GM19351 (cell line): Measurements from ENCODE around the gene MAGEE2.
"Not testable (repeated sequence)": the region's sequence is repeated elsewhere in the genome, so short reads cannot be mapped to it uniquely, and the experiment has no call there.

Source experiments
- ATAC-seq: cut with Tn5 transposase; IDR thresholded peaks from one replicate; pipeline ENCODE4 v1.9.1; 2021; ENCODE audit warnings: mild to moderate bottlenecking, moderate library complexity; ENCODE audit not compliant: unreplicated experiment

The MAGEE2 gene, protein sequence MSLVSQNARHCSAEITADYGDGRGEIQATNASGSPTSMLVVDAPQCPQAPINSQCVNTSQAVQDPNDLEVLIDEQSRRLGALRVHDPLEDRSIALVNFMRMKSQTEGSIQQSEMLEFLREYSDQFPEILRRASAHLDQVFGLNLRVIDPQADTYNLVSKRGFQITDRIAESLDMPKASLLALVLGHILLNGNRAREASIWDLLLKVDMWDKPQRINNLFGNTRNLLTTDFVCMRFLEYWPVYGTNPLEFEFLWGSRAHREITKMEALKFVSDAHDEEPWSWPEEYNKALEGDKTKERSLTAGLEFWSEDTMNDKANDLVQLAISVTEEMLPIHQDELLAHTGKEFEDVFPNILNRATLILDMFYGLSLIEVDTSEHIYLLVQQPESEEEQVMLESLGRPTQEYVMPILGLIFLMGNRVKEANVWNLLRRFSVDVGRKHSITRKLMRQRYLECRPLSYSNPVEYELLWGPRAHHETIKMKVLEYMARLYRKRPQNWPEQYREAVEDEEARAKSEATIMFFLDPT

DNA sequence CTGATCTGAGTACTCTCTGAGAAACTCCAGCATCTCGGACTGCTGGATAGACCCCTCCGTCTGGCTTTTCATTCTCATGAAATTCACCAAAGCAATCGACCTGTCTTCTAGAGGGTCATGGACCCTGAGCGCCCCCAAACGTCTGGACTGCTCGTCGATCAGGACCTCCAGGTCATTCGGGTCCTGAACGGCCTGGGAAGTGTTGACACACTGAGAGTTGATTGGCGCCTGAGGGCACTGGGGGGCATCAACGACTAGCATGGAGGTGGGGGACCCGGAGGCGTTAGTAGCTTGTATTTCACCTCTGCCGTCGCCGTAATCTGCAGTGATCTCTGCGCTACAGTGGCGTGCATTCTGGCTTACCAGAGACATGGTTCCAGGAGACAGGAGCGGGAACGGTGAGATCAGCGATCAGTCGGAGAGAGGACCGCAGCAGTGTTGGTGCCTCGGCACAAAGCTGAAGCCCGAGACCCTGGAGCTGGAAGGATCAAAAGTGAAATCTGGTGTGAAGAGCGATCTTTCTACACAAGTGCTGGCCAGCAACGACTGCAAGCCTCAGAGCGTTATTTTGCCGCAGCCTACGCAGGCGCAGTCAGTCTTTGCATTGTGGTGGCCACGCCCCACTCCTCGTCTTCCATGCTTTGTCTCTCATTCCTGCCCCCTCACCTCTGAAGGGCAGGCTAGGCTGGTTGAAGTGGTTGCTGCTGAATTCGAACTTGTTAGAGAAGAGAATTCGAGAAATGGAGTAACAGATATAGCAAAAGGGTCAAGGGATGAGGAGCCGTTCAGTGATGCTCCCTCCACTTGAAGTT is at the start of gene MAGEE2:
TSS of gene MAGEE2 (minus strand) at position 575 of the 812 bp plus-strand sequence. CDS start at position 372, 203 bp downstream.
- no peak for ATAC-seq

DNA sequence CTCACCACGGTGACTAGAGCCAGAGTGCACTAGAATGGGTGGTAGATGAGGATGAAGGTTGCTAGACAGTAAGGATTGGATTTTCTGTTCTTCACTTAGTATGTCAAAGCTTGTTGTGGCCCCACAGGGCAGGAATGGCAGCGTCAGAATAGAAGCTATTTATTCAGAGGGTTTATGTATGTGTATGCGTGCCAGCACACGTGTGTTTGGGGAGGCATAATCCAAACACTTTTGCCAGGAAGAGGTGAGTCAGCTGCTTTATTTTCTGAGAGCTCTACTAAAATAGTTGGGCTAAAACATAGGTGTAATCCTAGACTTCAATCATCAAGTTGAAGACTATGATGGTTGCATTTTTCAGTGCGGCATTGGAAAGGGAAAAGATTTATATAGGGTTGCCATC is 1.2 kb upstream of the MAGEE2 start:
- ATAC-seq: no peak

DNA sequence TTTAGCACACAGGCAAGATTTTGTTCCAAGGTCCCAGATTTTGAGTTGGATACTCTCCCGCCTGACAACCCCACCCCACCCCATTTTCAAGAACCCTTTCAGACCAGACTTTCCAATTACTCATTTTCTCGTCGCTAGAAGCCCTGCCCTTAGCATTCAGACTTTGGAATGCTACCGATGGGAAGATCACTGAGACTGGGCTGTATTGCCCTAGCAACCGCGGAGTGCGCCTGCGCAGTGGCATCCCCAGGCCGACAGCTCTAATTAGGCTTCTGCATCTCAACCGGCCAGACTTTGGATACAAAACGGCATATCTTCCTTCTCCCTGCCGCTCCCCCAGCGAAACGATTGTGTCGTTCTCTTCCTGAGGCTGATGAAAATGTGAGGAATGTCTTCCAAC is 3.4 kb downstream of the MAGEE2 start:
- no peak for ATAC-seq

DNA sequence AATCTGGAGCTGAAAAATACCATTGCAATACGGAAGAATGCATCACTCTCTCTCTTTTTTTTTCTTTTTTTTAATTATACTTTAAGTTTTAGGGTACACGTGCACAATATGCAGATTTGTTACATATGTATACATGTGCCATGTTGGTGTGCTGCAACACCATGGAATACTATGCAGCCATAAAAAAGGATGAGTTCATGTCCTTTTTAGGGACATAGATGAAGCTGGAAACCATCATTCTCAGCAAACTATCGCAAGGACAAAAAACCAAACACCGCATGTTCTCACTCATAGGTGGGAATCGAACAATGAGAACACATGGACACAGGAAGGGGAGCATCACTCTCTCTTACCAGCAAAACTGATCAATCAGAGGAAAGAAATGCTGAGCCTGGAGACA is 17.0 kb downstream of the MAGEE2 start:
- ATAC-seq: not testable (repeated sequence)

DNA sequence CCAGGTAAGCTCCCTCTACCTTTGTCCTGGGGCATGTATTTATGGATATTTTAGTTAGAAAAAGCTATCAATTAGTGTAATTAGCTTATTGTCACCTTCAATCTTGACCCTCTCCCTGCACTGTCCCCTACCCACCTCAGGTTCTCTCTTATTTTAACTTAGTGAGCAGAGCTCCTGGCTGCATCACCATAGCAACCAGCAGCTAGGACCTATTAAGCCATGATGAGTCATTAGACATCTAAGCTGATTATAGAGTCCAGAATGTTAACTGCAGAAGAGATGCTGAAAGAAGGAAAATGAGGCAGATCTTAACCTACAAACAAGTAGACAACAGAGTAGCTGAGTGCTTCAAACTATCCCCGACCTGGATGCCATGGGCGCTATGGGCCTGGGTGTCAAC is 36.6 kb downstream of the MAGEE2 start:
- ATAC-seq: no peak

DNA sequence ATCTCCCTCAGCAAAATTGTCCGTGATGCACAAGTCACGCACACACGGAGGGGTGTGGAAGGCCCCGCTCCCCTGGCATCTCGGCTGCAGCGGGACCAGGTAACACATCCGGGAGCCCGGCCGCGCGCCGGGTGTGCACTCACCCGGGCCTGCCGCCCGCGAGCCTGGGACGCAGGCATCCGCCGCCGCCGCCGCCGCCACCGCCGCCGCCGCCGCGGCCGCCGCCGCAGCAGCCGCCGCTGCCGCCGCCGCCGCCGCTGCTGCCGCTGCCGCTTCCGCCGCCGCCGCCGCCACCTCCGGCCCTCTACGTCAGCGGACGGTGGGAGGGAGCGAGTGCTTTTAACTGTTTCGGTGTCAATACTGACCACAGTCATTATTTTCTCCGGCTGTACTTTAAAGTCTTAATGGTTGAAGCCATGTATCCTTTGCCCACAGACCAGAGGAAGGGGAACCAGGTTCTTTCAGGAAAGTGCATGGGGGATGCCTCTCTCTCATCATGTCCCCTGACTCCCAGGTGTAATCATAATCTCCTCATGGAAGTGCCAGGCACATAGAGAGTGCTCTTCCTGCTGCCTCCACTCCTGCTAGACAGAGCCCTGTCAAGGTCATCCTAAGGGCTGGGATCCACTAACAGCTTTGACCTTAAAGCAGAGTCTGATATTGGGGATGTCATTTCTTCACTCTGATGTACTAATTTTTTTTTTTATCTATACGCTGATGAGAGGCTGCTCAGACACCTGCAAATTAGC is 38.0 kb downstream of the MAGEE2 start:
- peak; percentile 93 for ATAC-seq
